HG02943 (cell line): Measurements from ENCODE around the gene ICOS.

Experiments used
- ATAC-seq: cut with Tn5 transposase; IDR thresholded peaks from one replicate; pipeline ENCODE4 v1.9.1; 2021; ENCODE audit warnings: mild to moderate bottlenecking, low read depth, moderate library complexity; ENCODE audit not compliant: unreplicated experiment

ICOS gene

GRCh38 chr2:204004912-204005311 lies 68.3 kb downstream of the ICOS start:
- no peak for ATAC-seq

- no peak for ATAC-seq
These were observed 69.6 kb downstream of the ICOS start for GRCh38 chr2:204005940-204006721.

GRCh38 chr2:204008352-204008751 lies 71.8 kb downstream of the ICOS start:
- ATAC-seq: no peak

- ATAC-seq: no peak
These were observed 74.3 kb downstream of the ICOS start for GRCh38 chr2:204010628-204011560.
